G401 (cell line): ENCODE results near the gene SPARC. TPM values are rescaled to one million over a fixed set of nuclear protein-coding genes. Genes with fewer than 3 reads are reported as not detected.

ENCODE experiments used
- DNase-seq: peaks from one replicate; pipeline ENCODE4 v3.0.0-alpha.2; 2015; ENCODE audit warnings: low spot score
- in situ Hi-C: cut with HindIII; loops from 2 replicates; pipeline ENCODE4 v1.10.0; 2016; ENCODE audit warnings: low sequenced_read_pairs, mixed read lengths
- total RNA-seq: library from RNA; depleted of rRNA; stranded (reverse); fragments of >200 nt; shearing (Covaris generic); gene quantifications from 2 replicates; pipeline ENCODE4 v1.2.3, GENCODE V29; 2014

SPARC gene
- total RNA-seq, 1 experiment from 2014 or later = 247 TPM

- DNase-seq = peak; percentile 23
- in situ Hi-C loops = no loop called here
Observed at GRCh38 chr5:151664694-151665585, 21.8 kb downstream of the SPARC start.

DNA sequence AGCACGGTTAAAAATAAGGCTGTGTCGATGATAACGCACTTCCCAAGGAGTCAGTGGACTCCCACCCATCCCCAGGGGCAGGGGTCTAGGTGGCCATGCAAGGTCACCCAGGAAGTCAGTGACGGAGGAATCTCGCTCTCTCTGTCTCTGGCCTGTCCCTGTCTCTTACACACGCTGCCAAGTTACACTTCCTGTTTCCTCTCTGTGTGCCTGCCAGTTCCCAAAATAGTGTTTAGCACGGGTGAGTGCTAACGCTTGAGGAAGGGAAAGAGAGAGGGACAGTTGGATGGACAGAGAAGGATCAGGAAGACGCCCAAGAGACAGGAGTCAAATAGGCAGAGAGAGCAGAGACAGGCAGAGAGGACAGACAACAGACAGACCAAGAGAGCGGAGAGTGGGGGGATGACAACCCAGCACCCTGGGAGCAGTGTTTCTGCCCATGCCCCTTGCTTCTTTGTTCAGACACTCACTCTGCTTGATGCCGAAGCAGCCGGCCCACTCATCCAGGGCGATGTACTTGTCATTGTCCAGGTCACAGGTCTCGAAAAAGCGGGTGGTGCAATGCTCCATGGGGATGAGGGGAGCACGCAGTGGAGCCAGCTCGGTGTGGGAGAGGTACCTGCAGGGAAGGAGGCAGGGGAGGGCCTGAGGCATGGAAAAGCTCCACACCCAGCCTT, 23.0 kb downstream of the SPARC start:
- peak; percentile 94 for DNase-seq
- in situ Hi-C loops = no loop called here

DNA sequence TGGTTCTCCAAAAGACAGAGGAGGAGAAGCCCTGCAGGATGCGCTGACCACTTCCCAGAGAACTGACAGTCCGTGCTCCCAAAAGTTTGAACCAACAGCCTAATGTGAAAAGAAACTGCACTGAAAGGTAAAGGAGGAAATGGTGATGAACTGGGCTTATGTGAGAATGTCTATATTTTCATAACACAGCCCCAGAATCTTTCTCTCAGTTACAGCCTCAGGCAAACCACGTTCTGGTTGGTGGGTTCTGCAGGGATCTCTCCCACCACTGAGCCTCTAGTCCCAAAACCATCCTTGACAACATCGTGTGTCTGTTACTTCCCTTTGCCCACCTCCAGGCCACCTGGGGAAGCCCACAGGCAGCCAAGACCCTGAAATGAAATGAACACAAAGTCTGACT, 23.9 kb downstream of the SPARC start:
- no peak for DNase-seq
- in situ Hi-C loops = no loop called here

GRCh38 chr5:151661968-151662732, 24.6 kb downstream of the SPARC start:
- DNase-seq = no peak
- in situ Hi-C loops = no loop called here

DNA sequence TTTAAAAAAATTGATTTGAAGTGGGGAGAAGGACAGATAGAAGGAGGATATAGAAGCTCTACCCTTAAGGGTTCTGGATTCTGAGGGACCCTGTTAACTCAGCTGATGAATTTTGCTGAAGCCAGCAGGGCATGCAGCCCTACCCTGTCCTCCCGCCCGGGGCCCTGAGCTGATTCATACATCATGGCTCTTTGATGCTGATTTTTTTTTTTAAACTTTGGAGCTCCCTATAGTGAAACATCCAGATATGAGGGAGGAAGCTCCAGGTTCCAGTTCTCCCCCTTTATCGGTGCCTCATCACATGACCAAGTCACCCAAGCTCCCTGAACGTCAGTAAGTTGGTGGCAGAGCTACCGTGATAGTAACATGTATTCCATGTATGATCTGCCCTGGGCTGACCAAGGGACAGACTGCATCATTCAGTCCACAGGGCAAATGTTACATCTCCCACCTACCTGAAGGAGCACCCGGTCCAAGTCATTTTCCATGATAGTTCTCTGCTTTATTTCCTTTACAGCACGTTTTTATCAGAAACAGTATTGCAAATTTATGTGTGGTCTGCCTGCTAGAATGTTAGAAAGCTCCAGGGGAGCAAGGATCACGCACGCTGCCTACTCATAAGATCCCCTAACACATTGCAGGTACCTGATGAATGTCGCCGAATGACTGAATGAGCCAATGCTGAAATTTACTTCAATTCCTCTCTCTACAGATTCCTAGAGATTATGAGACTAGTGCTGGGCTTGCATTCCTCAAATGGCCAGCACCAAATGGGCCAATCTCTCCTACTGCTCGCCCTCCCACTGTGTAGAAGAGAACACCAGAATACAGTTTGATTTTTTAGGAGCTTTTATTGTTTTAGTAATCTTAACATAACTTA, 25.9 kb downstream of the SPARC start:
- no peak for DNase-seq
- in situ Hi-C loops = no loop called here

GRCh38 chr5:151659001-151659754, 27.5 kb downstream of the SPARC start:
- in situ Hi-C loops = no loop called here
- DNase-seq = peak; percentile 86

- DNase-seq = no peak
- in situ Hi-C loops = no loop called here
Observed at GRCh38 chr5:151657114-151657513, 29.6 kb downstream of the SPARC start.

GRCh38 chr5:151656311-151656710, 30.4 kb downstream of the SPARC start:
- in situ Hi-C loops = no loop called here
- no peak for DNase-seq

GRCh38 chr5:151651997-151652645, 34.6 kb downstream of the SPARC start:
- in situ Hi-C loops = no loop called here
- peak; percentile 96 for DNase-seq

GRCh38 chr5:151648988-151649387, 37.7 kb downstream of the SPARC start:
- in situ Hi-C loops = no loop called here
- peak; percentile 43 for DNase-seq

GRCh38 chr5:151648089-151648488, 38.6 kb downstream of the SPARC start:
- DNase-seq = no peak
- in situ Hi-C loops = no loop called here

GRCh38 chr5:151647320-151647861, 39.3 kb downstream of the SPARC start:
- DNase-seq = no peak
- in situ Hi-C loops = no loop called here

DNA sequence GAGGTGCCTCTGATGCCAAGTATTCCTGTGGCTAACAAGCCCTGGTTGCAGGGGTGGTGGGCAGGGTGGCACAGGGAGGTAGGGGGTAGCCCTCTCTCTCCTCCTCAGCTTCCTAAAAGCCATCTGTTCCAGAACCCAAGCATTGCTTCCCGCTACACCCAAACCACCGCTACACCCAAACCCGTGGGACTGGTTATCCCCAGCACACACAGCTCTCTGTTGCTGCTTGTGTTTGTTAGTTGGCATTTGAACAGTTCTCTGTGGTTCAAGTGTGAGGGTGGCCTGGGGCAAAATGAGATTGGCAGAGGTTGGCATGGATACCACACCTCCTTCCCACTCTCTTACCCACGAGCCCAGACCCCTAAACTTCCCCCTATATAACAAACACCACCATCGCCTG, 40.4 kb downstream of the SPARC start:
- DNase-seq = no peak
- in situ Hi-C loops = no loop called here

GRCh38 chr5:151643388-151643787, 43.3 kb downstream of the SPARC start:
- DNase-seq = no peak
- in situ Hi-C loops = no loop called here

DNA sequence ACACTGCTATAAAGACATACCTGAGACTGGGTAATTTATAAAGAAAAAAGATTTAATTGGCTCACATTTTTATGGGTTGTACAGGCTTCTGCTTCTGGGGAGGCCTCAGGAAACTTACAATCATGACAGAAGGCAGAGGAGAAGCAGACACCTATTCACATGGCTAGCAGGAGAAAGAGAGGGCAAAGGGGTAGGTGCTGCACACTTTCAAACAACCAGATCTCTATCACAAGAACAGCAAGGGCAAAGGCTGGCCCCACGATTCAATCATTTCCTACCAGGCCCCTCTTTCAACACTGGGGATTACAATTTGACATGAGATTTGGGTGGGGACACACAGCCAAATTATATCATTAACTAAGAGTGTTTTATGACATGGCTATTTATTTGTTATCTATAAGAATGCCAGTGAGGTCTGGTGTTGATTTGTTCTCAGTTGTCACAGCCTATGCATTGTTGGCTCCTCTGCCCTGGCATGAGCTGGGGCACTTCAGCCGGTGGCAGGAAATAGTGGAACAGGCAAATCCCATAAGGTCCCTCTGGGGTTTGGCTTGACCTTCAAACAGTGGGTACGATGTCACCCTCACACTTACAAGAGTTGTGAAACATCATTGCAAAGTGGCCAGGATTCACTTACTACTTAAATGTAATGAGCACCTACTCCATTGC, 44.1 kb downstream of the SPARC start:
- DNase-seq = no peak
- in situ Hi-C loops = no loop called here

DNA sequence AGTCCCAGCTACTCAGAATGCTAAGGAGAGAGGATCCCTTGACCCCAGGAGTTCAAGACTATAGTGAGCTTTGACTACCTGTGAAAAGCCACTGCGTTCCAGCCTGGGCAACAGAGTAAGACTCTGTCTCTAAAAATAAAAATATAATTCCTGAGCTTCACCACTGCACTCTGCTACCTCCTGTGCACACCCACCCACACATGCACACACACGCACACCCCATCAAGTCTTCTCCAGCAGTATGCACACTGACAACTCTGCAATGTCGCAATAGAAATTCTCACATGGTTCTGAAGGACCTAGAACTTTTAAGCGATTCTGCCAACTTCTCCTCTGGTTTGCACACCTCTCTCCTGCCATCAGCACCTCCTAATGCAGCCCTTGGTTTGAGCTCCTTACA, 48.1 kb downstream of the SPARC start:
- in situ Hi-C loops = no loop called here
- DNase-seq = no peak

GRCh38 chr5:151637676-151638075, 49.0 kb downstream of the SPARC start:
- no peak for DNase-seq
- in situ Hi-C loops = no loop called here
